Stimulated activated CD4-positive, alpha-beta T cell treated with anti-CD3 and anti-CD28 coated beads, Interleukin-1b, Interleukin-23, amount 100 ng/mL, for 4 hours (primary cell): Measurements from ENCODE around the gene ASCC2.
A peak's percentile ranks its signal among the peaks of the same experiment; 100 is the strongest.
"Not testable (repeated sequence)": the region's sequence is repeated elsewhere in the genome, so short reads cannot be mapped to it uniquely, and the experiment has no call there.

ENCODE experiments used
- DNase-seq, 2 donors: peaks; one replicate each; pipeline ENCODE4 v3.0.0-alpha.2; 2020; ENCODE audit warnings: low read depth in 2 of 2

ASCC2 gene

DNA sequence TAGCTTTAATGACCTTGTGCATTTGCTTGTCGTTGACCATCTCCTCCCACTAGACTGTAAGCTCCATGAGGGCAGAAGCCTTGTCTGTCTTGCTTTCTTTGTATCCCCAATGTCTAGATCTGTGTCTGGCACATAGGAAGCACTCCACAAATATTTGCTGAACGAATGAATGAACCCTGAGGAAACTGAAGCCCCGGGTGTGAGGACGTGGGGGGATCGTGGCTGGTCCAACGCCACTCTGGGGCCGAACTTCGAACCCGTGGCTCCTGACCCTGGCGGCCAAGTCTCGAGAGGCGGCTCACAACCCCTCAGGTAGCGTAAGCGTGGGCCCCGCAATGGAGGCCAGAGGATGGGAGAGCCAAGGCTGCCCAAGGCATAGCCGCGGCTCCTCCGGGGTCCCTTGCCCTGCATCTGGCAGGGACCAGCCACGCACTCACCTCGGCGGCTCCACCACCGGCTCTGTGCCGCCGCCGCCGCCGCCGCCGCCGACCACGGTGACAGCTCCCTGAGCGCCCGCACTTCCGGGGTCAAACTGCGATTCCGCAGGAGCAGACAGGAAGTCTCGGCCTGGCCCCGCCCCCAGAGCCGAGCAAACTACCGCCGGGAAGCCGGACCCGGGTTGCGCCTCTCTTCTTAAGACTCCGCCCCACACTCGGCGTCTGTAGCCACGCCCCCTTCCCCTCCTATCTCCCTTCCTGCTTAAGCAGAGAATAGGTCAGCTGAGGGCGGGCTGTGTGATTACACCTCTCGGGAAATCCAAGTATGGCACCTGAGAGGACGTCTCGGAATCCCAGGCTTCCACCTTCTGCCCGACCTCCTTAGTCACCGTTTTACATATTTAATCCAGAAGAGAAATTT, at the start of gene ASCC2:
TSS of gene ASCC2 (minus strand) at position 534 of the 858 bp plus-strand sequence. CDS start 5,949 bp downstream, outside the sequence.
- peak; percentile 98 to 99 for DNase-seq

GRCh38 chr22:29887358-29887757, 49.3 kb upstream of the ASCC2 start:
- no peak for DNase-seq

DNA sequence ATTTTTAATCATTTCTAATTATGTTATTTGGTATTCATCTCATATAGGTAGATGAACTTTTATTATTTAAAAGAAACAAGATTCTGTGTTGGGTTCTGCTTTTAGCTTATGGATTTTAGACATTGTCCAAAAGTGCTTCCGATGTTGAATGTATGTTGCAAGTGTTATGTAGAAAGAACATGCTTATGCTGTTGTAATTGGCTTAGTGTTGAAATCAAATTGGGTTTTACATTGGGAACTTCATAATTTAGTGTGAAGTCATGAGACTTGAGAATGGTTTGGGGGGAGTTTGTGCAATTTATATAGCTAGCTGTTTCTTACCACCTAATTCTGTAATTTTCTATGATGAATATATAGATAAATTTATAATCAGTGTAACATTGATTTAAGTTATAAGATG, 48.5 kb upstream of the ASCC2 start:
- DNase-seq = no peak

DNA sequence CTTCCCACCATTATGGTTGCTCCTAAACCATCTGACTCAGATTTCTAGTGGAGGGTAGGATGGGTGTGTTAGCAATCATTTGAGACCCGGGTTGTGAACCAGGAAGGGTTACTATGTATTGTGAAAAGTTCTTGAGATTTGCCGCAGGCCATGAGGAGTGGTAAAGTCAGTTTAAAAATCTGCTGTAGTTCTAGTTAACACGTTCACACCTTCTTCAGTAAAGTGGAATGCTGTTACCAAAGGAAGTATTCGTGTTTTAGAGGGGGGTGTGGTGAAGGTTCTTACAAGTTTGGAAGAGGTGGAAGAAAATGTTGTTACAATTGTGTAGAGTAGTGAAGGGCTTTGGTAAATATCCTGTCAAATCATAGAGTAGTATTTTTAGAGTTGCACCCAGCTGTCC, 47.5 kb upstream of the ASCC2 start:
- DNase-seq = no peak

DNA sequence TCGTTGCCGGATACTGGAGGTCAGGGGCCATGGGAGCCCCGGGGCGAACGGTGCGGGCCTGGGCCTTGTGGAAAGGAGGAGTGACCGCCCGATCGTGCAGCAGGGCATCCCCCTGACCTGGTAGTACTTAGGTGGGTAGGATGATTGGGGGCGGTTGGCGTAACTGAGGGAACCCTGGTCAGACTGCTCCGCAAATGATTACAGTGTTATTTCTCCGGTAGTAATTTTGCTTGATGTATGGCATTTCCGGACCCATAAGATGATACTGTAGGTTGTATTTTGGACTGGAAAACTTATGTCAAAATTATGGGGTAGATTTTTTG, 45.7 kb upstream of the ASCC2 start:
- peak in 1 of 2 donors; percentile 2 for DNase-seq

DNA sequence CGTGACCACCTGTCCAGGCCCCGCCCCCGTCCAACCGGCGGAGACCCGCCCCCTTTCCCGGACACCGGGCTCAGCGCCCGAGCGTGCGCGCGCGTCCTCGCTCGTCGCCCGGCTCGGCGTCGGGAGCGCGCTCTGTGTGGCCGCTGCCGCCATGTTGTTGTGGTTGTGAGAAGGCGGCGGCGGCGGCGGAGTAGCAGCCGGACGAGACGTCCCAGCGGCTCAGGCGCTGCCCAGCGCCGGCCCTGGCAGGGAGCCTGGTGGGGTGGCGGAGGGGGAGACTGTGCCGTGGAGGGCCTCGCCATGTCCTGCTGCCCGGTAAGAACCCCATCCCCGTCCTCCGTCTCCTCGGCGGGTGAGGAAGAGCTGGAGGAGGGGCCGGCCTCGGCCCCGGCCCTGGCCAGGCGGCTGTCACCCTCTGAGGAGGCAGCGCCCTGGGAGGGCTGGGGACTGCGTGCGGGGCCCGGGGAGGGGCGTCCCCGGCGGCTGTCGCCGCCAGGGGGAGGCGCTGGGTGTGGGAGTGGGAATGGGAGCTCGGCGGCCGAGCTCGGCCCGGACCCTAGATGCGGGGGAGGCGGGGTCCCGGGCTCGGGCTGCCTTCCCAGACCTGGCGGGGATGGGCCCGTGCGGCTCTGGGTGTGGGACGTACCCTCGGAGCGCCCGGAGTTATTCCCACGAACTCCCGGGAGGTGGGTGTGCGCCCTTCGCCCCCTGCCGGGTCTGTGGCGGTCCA, 45.1 kb upstream of the ASCC2 start, which contains the start of gene MTMR3:
TSS of gene MTMR3 (plus strand) at position 130 of the 730 bp plus-strand sequence. CDS start 87,886 bp downstream, outside the sequence.
- peak; percentile 89 to 96 for DNase-seq

GRCh38 chr22:29882716-29883044, 44.6 kb upstream of the ASCC2 start:
- DNase-seq = no peak

- no peak for DNase-seq
Observed at GRCh38 chr22:29879753-29880152, 41.7 kb upstream of the ASCC2 start.

- no peak for DNase-seq
Observed at GRCh38 chr22:29877620-29878019, 39.5 kb upstream of the ASCC2 start.

GRCh38 chr22:29873943-29874342, 35.9 kb upstream of the ASCC2 start:
- DNase-seq = no peak

GRCh38 chr22:29872989-29873388, 34.9 kb upstream of the ASCC2 start:
- DNase-seq = no peak

- no peak for DNase-seq
Observed at GRCh38 chr22:29872144-29872893, 34.2 kb upstream of the ASCC2 start.

DNA sequence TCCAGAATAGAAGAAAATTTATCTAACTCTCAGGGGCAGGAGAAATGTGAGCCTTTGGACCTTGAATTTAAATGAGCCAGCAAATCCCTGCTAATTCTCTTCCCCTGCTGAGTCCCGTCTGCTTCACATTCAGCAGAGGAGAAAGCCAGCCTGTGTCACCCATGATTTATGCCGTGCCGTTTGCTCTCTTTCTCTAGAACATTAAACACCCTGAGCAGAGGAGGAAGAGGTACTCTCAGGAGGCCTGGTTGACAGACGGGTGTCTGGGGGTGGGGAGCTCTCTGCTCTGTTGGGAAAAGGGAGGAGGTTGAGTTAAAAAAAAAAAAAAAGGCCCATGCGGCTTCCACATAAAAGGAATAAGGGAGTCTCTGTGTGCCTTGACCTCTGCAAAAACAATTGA, 33.6 kb upstream of the ASCC2 start:
- no peak for DNase-seq

DNA sequence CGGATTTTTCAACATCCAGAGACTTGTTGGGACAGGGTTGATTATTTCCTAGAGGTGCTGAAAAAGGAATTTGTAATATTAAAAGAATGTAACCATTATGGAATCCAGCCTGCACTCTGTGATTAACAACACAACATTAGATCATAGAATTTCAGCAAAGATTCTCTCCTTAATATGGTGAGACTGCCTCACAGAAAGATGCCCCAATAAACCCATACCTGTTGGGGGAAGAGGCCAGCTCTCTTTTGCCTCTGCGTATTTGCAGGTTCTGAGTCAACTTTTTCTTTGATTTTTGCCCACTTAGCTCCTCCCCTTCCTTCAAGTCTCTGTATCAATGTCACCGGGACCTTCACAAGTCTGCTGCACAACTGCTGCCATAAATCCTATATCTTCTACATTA, 32.5 kb upstream of the ASCC2 start:
- no peak for DNase-seq

DNA sequence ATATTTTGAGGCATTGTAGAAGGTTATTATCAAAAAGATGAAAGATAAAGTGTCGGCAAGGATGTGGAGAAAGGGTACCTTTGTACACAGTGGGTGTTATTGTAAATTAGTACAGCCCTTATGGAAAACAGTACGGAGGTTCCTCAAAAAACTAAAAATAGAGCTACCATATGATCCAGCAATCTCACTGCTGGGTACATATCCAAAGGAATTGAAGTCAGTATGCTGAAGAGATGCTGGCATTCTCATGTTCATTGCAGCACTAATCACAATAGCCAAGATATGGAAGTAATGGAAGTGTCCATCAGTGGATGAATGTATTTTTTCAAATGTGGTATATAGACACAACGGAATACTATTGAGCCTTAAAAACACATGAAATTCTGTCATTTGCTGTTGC, 29.8 kb upstream of the ASCC2 start:
- DNase-seq = no peak

- no peak for DNase-seq
Observed at GRCh38 chr22:29867260-29867659, 29.2 kb upstream of the ASCC2 start.

DNA sequence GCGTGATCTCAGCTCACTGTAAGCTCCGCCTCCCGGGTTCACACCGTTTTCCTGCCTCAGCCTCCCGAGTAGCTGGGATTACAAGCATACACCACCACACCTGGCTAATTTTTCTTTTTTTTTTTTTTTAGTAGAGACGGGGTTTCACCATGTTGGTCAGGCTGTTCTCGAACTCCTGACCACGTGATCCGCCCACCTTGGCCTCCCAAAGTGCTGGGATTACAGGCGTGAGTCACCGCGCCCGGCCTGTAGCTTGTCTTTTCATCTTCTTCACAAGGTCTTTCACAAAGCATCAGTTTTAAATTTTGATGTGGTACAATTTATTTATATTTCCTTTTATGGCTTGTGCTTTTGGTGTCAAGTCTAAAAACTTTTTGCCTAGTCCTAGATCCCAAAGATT, 27.5 kb upstream of the ASCC2 start:
- DNase-seq = not testable (repeated sequence)

DNA sequence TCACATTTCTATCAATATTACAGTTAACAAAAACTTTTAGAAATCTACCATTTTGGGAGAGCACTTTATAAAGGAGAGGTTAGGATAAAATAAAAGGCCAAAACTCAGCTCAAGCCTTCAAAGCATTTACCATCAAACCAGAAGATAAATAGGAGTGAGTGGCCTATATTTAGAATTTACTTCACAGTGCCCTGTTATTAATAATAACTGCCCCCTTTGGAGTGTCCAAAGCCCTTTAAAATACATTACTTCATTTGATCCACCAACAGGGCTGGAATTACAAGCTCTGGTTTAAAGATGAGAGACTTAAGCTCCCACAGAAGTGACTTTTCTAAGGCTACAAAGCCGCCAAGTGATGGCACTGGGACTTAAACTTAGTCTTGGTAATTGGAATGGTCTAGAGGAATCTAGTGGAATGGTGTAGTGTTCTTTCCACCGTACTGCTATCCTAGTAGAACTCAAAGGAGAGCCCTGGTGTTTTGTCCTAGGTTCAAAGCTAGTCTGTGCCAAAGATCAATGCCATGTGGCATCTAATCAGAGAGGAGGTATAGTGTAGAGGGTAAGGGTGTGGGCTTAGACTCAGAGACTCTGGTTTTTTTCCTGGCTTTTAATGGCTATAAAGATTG, 23.7 kb upstream of the ASCC2 start:
- no peak for DNase-seq

DNA sequence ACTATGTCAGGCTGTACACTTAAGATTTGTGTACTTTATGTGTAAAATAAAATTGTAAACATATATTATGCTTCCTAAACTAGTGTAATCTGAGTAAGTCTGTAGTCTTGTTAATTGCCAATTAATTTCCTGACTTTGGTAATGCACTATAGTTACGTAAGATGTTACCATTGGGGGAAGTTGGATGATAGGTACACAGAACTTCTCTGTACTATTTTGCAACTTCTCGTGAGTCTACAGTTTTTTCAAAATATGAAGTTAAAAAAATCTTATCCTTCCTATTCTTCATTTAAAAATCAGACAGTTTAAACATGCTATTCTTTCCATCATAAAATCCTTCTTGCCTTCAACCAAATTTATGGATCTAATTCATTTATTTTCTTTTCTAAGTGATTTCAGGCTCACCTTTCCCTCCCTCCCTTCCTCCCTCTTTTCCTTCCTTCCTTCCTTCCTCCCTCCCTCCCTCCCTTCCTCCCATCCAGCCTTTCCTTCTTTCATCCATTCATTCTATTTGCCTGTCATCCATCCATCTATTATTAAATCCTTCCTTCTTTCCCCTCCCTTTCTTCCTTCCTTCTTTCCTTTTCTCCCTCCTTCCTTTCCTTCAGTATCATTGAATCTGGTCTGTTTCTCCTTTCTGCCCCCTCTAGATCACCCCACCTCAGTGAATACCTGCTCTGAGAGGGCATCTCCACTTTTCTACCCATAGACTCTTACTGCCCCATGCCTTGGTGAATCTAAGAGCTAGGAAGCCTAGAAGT, 22.1 kb upstream of the ASCC2 start:
- no peak for DNase-seq

DNA sequence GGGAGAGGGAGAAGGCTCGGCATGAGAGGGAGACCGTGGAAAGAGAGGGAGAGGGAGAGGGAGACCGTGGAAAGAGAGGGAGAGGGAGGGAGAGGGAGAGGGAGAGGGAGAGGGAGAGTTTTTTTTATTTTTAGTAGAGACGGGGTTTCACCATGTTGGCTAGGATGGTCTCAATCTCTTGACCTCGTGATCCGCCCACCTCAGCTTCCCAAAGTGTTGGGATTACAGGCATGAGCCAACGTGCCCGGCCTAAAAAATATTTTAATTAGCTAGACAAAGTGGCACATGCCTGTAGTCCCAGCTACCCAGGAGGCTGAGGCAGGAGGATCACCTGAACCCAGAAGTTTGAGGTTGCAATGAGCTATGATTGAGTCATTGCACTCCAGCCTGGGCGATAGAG, 21.0 kb upstream of the ASCC2 start:
- not testable (repeated sequence) for DNase-seq

- DNase-seq = no peak
Observed at GRCh38 chr22:29856496-29856895, 18.4 kb upstream of the ASCC2 start.
